Mesenchymal stem cell (in vitro differentiated cells and primary cell): ENCODE results near the gene CD63.

Source experiments
- DNase-seq: peaks from one replicate; pipeline ENCODE4 v3.0.0-alpha.2; 2013
- H2AFZ ChIP-seq: one replicate; pipeline ENCODE4 v1.6.1; 2013; ENCODE audit warnings: low read depth, mild to moderate bottlenecking, control low read depth, inconsistent platforms, low read length, moderate library complexity
- H2AK5ac ChIP-seq: 2 replicates; pipeline ENCODE4 v1.6.1; 2013; ENCODE audit warnings: low read length, moderate library complexity, mild to moderate bottlenecking, inconsistent platforms; ENCODE audit not compliant: severe bottlenecking
- H2BK120ac ChIP-seq: one replicate; pipeline ENCODE4 v1.6.1; 2013; ENCODE audit warnings: low read depth, mild to moderate bottlenecking, inconsistent platforms, low read length, moderate library complexity
- H2BK12ac ChIP-seq, 2 experiments: one replicate each; pipeline ENCODE4 v1.6.1; 2013; ENCODE audit warnings: inconsistent platforms in 2 of 2, low read length in 2 of 2, mild to moderate bottlenecking in 2 of 2, moderate library complexity in 2 of 2, control low read depth in 1 of 2
- H2BK15ac ChIP-seq: one replicate; pipeline ENCODE4 v1.6.1; 2013; ENCODE audit warnings: mild to moderate bottlenecking, low read depth, inconsistent platforms; ENCODE audit not compliant: poor library complexity, severe bottlenecking
- H2BK5ac ChIP-seq: 2 replicates; pipeline ENCODE4 v1.6.1; 2013; ENCODE audit warnings: low read depth, mild to moderate bottlenecking, low read length, control low read depth, inconsistent platforms; ENCODE audit not compliant: poor library complexity, severe bottlenecking
- H3K14ac ChIP-seq, 2 experiments: one replicate each; pipeline ENCODE4 v1.6.1; 2013; ENCODE audit warnings: inconsistent platforms in 2 of 2, low read length in 2 of 2, control low read depth in 1 of 2, mild to moderate bottlenecking in 1 of 2, moderate library complexity in 1 of 2
- H3K18ac ChIP-seq, 2 experiments: one replicate each; pipeline ENCODE4 v1.6.1; 2013; ENCODE audit warnings: inconsistent platforms in 2 of 2, low read length in 2 of 2, control low read depth in 1 of 2, low read depth in 1 of 2, mild to moderate bottlenecking in 1 of 2
- H3K23ac ChIP-seq, 2 experiments: one replicate each; pipeline ENCODE4 v1.6.1; 2013; ENCODE audit warnings: inconsistent platforms in 2 of 2, low read length in 2 of 2, mild to moderate bottlenecking in 2 of 2, moderate library complexity in 2 of 2, control low read depth in 1 of 2
- H3K27ac ChIP-seq: 2 replicates; pipeline ENCODE4 v1.5.1; 2013; ENCODE audit warnings: mild to moderate bottlenecking, moderate library complexity, low read length, control low read depth, inconsistent platforms; ENCODE audit not compliant: poor library complexity, severe bottlenecking
- H3K27me3 ChIP-seq, 2 experiments: 2 replicates each; pipeline versions ENCODE4 v1.6.1 to v1.7.0; 2013; ENCODE audit warnings: low read length in 2 of 2, mild to moderate bottlenecking in 2 of 2, moderate library complexity in 2 of 2, control low read depth in 1 of 2, inconsistent platforms in 1 of 2; ENCODE audit not compliant: control insufficient read depth in 1 of 2, insufficient read depth in 1 of 2
- H3K36me3 ChIP-seq, 2 experiments: 2 replicates each; pipeline versions ENCODE4 v1.6.1 to v1.7.0; 2013; ENCODE audit warnings: low read length in 2 of 2, control low read depth in 1 of 2, inconsistent platforms in 1 of 2, low read depth in 1 of 2, mild to moderate bottlenecking in 1 of 2; ENCODE audit not compliant: insufficient read depth in 2 of 2, control insufficient read depth in 1 of 2
- H3K4ac ChIP-seq, 2 experiments: one replicate each; pipeline ENCODE4 v1.6.1; 2013; ENCODE audit warnings: inconsistent platforms in 2 of 2, low read length in 2 of 2, mild to moderate bottlenecking in 2 of 2, moderate library complexity in 2 of 2, control low read depth in 1 of 2, low read depth in 1 of 2
- H3K4me1 ChIP-seq: 2 replicates; pipeline ENCODE4 v1.6.1; 2013; ENCODE audit warnings: low read depth, low read length, control low read depth; ENCODE audit not compliant: control insufficient read depth, insufficient read depth
- H3K4me2 ChIP-seq: 2 replicates; pipeline ENCODE4 v1.6.1; 2013; ENCODE audit warnings: low read length, mild to moderate bottlenecking, inconsistent platforms; ENCODE audit not compliant: poor library complexity, severe bottlenecking
- H3K4me3 ChIP-seq, 2 experiments: 2 replicates each; pipeline versions ENCODE4 v1.5.1 to v1.7.0; 2013; ENCODE audit warnings: low read length in 2 of 2, mild to moderate bottlenecking in 2 of 2, control low read depth in 1 of 2, low read depth in 1 of 2; ENCODE audit not compliant: insufficient read depth in 1 of 2
- H3K79me1 ChIP-seq: replicated peaks from 2 replicates; pipeline ENCODE4 v1.6.1; 2013; ENCODE audit warnings: mild to moderate bottlenecking, control low read depth, low read length, inconsistent platforms; ENCODE audit not compliant: poor library complexity, severe bottlenecking
- H3K9ac ChIP-seq: 2 replicates; pipeline ENCODE4 v1.7.0; 2013; ENCODE audit warnings: mild to moderate bottlenecking, low read length, moderate library complexity
- H3K9me3 ChIP-seq: 2 replicates; pipeline ENCODE4 v1.7.0; 2013; ENCODE audit warnings: mild to moderate bottlenecking, low read length; ENCODE audit not compliant: control insufficient read depth
- H4K8ac ChIP-seq: one replicate; pipeline ENCODE4 v1.6.1; 2013; ENCODE audit warnings: inconsistent platforms, mild to moderate bottlenecking, low read length, moderate library complexity
- H4K91ac ChIP-seq: one replicate; pipeline ENCODE4 v1.6.1; 2013; ENCODE audit warnings: mild to moderate bottlenecking, low read length, inconsistent platforms
- WGBS: methylation state at CpG from one replicate; pipeline ENCODE4 v1.1.7; 2013; ENCODE audit warnings: mixed read lengths; 5-methylcytosine and 5-hydroxymethylcytosine counted together

Gene CD63

GRCh38 chr12:55739025-55739378 lies 10.2 kb upstream of the CD63 start:
- 81% methylated on average over 1 of the region's 2 CpGs for WGBS
- H4K91ac ChIP-seq: no peak overlapping the region
- no peak overlapping the region for H2BK15ac ChIP-seq
- H3K79me1 ChIP-seq: peaks cover 4% of the 10 kb centered on the region
- H2BK5ac ChIP-seq: no peak overlapping the region
- no peak overlapping the region for H2BK12ac ChIP-seq
- H3K23ac ChIP-seq: no peak overlapping the region
- no peak overlapping the region for H2BK120ac ChIP-seq
- H3K9ac ChIP-seq: peak overlapping the region; percentile 89
- H3K4me1 ChIP-seq: peaks cover 12% of the 10 kb centered on the region
- no peak overlapping the region for H3K18ac ChIP-seq
- H3K4me2 ChIP-seq: no peak overlapping the region
- H2AK5ac ChIP-seq: no peak overlapping the region
- H4K8ac ChIP-seq: no peak overlapping the region
- H3K4ac ChIP-seq: no peak overlapping the region
- no peaks in the 10 kb centered on the region for H3K9me3 ChIP-seq
- no peaks in the 10 kb centered on the region for H3K27me3 ChIP-seq
- H3K27ac ChIP-seq: no peak overlapping the region
- no peak for DNase-seq
- H3K14ac ChIP-seq: no peak overlapping the region
- H3K4me3 ChIP-seq: peak overlapping the region in 1 of 2 experiments; percentile 83
- H2AFZ ChIP-seq: no peak overlapping the region
- no peaks in the 10 kb centered on the region for H3K36me3 ChIP-seq

GRCh38 chr12:55738123-55739024 lies 9.6 kb upstream of the CD63 start:
- H3K23ac ChIP-seq: no peak overlapping the region
- peak overlapping the region; percentile 90 for H2BK15ac ChIP-seq
- no peak overlapping the region for H2AK5ac ChIP-seq
- peak overlapping the region; percentile 30 to 69 for H3K4ac ChIP-seq
- peak overlapping the region; percentile 21 to 83 for H3K4me3 ChIP-seq
- peaks cover 2% of the 10 kb centered on the region for H3K79me1 ChIP-seq
- no peak overlapping the region for H2AFZ ChIP-seq
- peak overlapping the region; percentile 89 for H3K9ac ChIP-seq
- H3K27ac ChIP-seq: peak overlapping the region; percentile 61
- peak; percentile 91 for DNase-seq
- 2% methylated on average over 6 of the region's 14 CpGs for WGBS
- no peak overlapping the region for H3K14ac ChIP-seq
- peak overlapping the region in 1 of 2 experiments; percentile 64 for H2BK12ac ChIP-seq
- peak overlapping the region; percentile 89 for H3K4me2 ChIP-seq
- H3K4me1 ChIP-seq: peaks cover 10% of the 10 kb centered on the region
- peak overlapping the region; percentile 81 for H4K8ac ChIP-seq
- peak overlapping the region; percentile 25 for H4K91ac ChIP-seq
- H2BK120ac ChIP-seq: peak overlapping the region; percentile 86
- no peaks in the 10 kb centered on the region for H3K9me3 ChIP-seq
- H3K18ac ChIP-seq: peak overlapping the region; percentile 77 to 94
- no peaks in the 10 kb centered on the region for H3K36me3 ChIP-seq
- no peak overlapping the region for H2BK5ac ChIP-seq
- H3K27me3 ChIP-seq: no peaks in the 10 kb centered on the region

- peak overlapping the region in 1 of 2 experiments; percentile 94 for H3K18ac ChIP-seq
- no peak overlapping the region for H4K91ac ChIP-seq
- H3K9ac ChIP-seq: peak overlapping the region; percentile 89
- peaks cover 6% of the 10 kb centered on the region for H3K79me1 ChIP-seq
- no peak overlapping the region for H2BK5ac ChIP-seq
- H2BK120ac ChIP-seq: peak overlapping the region; percentile 86
- H2AFZ ChIP-seq: no peak overlapping the region
- H3K36me3 ChIP-seq: no peaks in the 10 kb centered on the region
- H2BK15ac ChIP-seq: peak overlapping the region; percentile 90
- H3K27ac ChIP-seq: peak overlapping the region; percentile 40
- H3K14ac ChIP-seq: no peak overlapping the region
- H3K4me1 ChIP-seq: peaks cover 10% of the 10 kb centered on the region
- peak overlapping the region; percentile 81 for H4K8ac ChIP-seq
- no peaks in the 10 kb centered on the region for H3K27me3 ChIP-seq
- H3K4me2 ChIP-seq: peak overlapping the region; percentile 89
- no peak overlapping the region for H2AK5ac ChIP-seq
- peak overlapping the region in 1 of 2 experiments; percentile 83 for H3K4me3 ChIP-seq
- H3K4ac ChIP-seq: peak overlapping the region; percentile 2 to 69
- no peaks in the 10 kb centered on the region for H3K9me3 ChIP-seq
- peak overlapping the region in 1 of 2 experiments; percentile 64 for H2BK12ac ChIP-seq
- no peak overlapping the region for H3K23ac ChIP-seq
- peak; percentile 44 for DNase-seq
- no CpG with 5 or more reads among the region's 4 CpGs for WGBS
These were observed 8.8 kb upstream of the CD63 start for GRCh38 chr12:55737581-55738122.
